CD14-positive monocyte (primary cell): ENCODE measurements around the gene NAV1. TPM values are rescaled to one million over a fixed set of nuclear protein-coding genes. Genes with fewer than 3 reads are reported as not detected.

ENCODE experiments used
- DNase-seq, 3 donors: peaks; one replicate each; pipeline ENCODE4 v3.0.0-alpha.2; 2011 to 2022
- H2AFZ ChIP-seq: 2 replicates; pipeline ENCODE4 v1.6.0; 2012; ENCODE audit warnings: mild to moderate bottlenecking, low read depth, low read length, inconsistent platforms; ENCODE audit not compliant: insufficient read depth, poor library complexity, severe bottlenecking
- H3K27ac ChIP-seq, 2 donors: 1 replicate in 1 of 2; 2 replicates in 1 of 2; pipeline ENCODE4 v1.5.1; 2012 to 2013; ENCODE audit warnings: low read length in 2 of 2, control low read depth in 1 of 2, inconsistent platforms in 1 of 2, low read depth in 1 of 2, mild to moderate bottlenecking in 1 of 2
- H3K27me3 ChIP-seq, 2 donors: one replicate each; pipeline versions ENCODE4 v1.6.0 to v1.6.1; 2011 to 2013; ENCODE audit warnings: low read length in 2 of 2; ENCODE audit not compliant: control insufficient read depth in 2 of 2, insufficient read depth in 2 of 2
- H3K36me3 ChIP-seq, 2 donors: replicated peaks in 1 of 2; 1 replicate in 1 of 2; 2 replicates in 1 of 2; pipeline versions ENCODE4 v1.5.1 to v1.6.1; 2012 to 2013; ENCODE audit warnings: low read length in 2 of 2, control low read depth in 1 of 2, inconsistent platforms in 1 of 2, mild to moderate bottlenecking in 1 of 2; ENCODE audit not compliant: insufficient read depth in 2 of 2, control insufficient read depth in 1 of 2
- H3K4me1 ChIP-seq, 2 donors: 1 replicate in 1 of 2; 2 replicates in 1 of 2; pipeline versions ENCODE4 v1.5.1 to v1.6.1; 2012 to 2013; ENCODE audit warnings: low read length in 2 of 2, control low read depth in 1 of 2, inconsistent platforms in 1 of 2, mild to moderate bottlenecking in 1 of 2, moderate library complexity in 1 of 2; ENCODE audit not compliant: insufficient read depth in 2 of 2, control insufficient read depth in 1 of 2
- H3K4me2 ChIP-seq: replicated peaks from 2 replicates; pipeline ENCODE3; 2012; ENCODE audit warnings: low read length, moderate library complexity, mild to moderate bottlenecking; ENCODE audit not compliant: poor library complexity, severe bottlenecking; ENCODE audit errors: extremely low read depth
- H3K4me3 ChIP-seq, 3 experiments: fragments of 200-600 bp in 1 of 3; sonication (generic) in 1 of 3; replicated peaks in 1 of 3; 1 replicate in 2 of 3; 2 replicates in 1 of 3; pipeline ENCODE4 v1.5.1; 2011 to 2013; ENCODE audit warnings: low read length in 3 of 3, mild to moderate bottlenecking in 3 of 3, control low read depth in 2 of 3, low read depth in 2 of 3, inconsistent platforms in 1 of 3, moderate library complexity in 1 of 3
- H3K79me2 ChIP-seq: 2 replicates; pipeline ENCODE4 v1.6.0; 2012; ENCODE audit warnings: mild to moderate bottlenecking, control low read depth, inconsistent platforms, low read length, moderate library complexity; ENCODE audit not compliant: insufficient read depth
- H3K9ac ChIP-seq: 2 replicates; pipeline ENCODE4 v1.6.0; 2017; ENCODE audit warnings: low read length, mild to moderate bottlenecking; ENCODE audit not compliant: insufficient read depth, poor library complexity, severe bottlenecking
- H3K9me3 ChIP-seq, 2 donors: replicated peaks in 1 of 2; 1 replicate in 1 of 2; 2 replicates in 1 of 2; pipeline versions ENCODE4 v1.5.1 to v1.6.1; 2012 to 2013; ENCODE audit warnings: low read length in 2 of 2, control low read depth in 1 of 2; ENCODE audit not compliant: control insufficient read depth in 1 of 2, insufficient read depth in 1 of 2
- H4K20me1 ChIP-seq: 2 replicates; pipeline ENCODE4 v1.6.0; 2012; ENCODE audit warnings: mild to moderate bottlenecking, low read length, control low read depth, moderate library complexity; ENCODE audit not compliant: insufficient read depth
- H3K27ac Mint-ChIP-seq, 7 donors: one replicate each; pipeline ENCODE4 v1.8.0; 2020; ENCODE audit warnings: mild to moderate bottlenecking in 7 of 7, mixed read lengths in 7 of 7, moderate library complexity in 6 of 7, inconsistent platforms in 2 of 7
- H3K27me3 Mint-ChIP-seq, 3 donors: one replicate each; pipeline ENCODE4 v1.8.0; 2021 to 2022; ENCODE audit warnings: low read depth in 3 of 3, mild to moderate bottlenecking in 3 of 3, mixed read lengths in 3 of 3, moderate library complexity in 3 of 3, inconsistent platforms in 1 of 3
- H3K36me3 Mint-ChIP-seq, 2 donors: one replicate each; pipeline ENCODE4 v1.8.0; 2020; ENCODE audit warnings: mixed read lengths in 2 of 2, inconsistent platforms in 1 of 2, mild to moderate bottlenecking in 1 of 2
- H3K4me1 Mint-ChIP-seq: one replicate; pipeline ENCODE4 v1.8.0; 2020; ENCODE audit warnings: mild to moderate bottlenecking, mixed read lengths
- H3K4me3 Mint-ChIP-seq, 2 donors: one replicate each; pipeline ENCODE4 v1.8.0; 2020; ENCODE audit warnings: mild to moderate bottlenecking in 2 of 2, mixed read lengths in 2 of 2, moderate library complexity in 1 of 2
- H3K9me3 Mint-ChIP-seq, 7 donors: one replicate each; pipeline ENCODE4 v1.8.0; 2020 to 2022; ENCODE audit warnings: mixed read lengths in 7 of 7, mild to moderate bottlenecking in 6 of 7, moderate library complexity in 6 of 7, inconsistent platforms in 2 of 7
- WGBS: methylation state at CpG from one replicate; pipeline ENCODE4 v1.1.5; 2013; ENCODE audit warnings: missing lambda C conversion rate; ENCODE audit not compliant: insufficient coverage; 5-methylcytosine and 5-hydroxymethylcytosine counted together
- intact Hi-C, 2 donors: fragments of 100-400 bp; cut with micrococcal nuclease; formaldehyde crosslinking; loops; one replicate each; pipeline versions ENCODE4 v1.15.0 to v1.15.1; 2023
- polyA plus RNA-seq, 3 donors: library from polyadenylated mRNA; depleted of rRNA in 1 of 3; unstranded in 2 of 3; stranded (reverse) in 1 of 3; fragments of 300-500 nt in 2 of 3; fragments of >200 nt in 1 of 3; fragmentation: Illumina TruSeq in 2 of 3; gene quantifications; 1 replicate in 2 of 3; 2 replicates in 1 of 3; pipeline ENCODE4 v1.2.3, GENCODE V29; 2012 to 2021
- TF ChIP-seq, protein P1 (sequence below): fragments of 200-600 bp; IDR thresholded peaks from one replicate; pipeline ENCODE4 v1.8.0; 2022; ENCODE audit warnings: antibody characterized with exemption, mild to moderate bottlenecking

The NAV1 gene
- polyA plus RNA-seq, 3 donors, result 0.37 to 1.4 (median 0.89) TPM

DNA sequence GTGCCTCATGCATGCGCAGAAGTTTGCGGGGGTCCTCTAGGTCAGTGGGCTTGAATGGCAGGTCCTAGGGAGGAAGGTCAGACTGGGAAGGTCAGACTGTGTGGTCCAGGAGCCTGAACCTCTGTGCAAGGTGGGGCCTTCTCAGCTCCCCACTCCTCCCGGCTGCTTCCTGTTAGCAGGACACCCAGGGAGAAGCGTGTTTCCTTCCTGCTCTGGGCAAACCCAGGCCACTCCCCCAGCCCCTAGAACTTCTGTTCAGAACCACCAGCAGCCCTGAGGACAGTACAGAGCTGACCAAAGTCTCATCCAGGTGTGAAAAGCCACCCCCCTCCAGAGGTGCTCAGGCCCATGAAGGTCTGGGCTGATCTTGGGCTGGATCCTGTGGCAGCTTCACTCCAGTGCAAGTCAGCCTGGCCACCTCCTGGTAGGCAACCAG, 29.9 kb downstream of the NAV1 start:
- 0% methylated on average over 1 of the region's 4 CpGs for WGBS
- intact Hi-C loops, result no loop called here
- no peaks in the 10 kb centered on the region for H3K79me2 ChIP-seq

DNA sequence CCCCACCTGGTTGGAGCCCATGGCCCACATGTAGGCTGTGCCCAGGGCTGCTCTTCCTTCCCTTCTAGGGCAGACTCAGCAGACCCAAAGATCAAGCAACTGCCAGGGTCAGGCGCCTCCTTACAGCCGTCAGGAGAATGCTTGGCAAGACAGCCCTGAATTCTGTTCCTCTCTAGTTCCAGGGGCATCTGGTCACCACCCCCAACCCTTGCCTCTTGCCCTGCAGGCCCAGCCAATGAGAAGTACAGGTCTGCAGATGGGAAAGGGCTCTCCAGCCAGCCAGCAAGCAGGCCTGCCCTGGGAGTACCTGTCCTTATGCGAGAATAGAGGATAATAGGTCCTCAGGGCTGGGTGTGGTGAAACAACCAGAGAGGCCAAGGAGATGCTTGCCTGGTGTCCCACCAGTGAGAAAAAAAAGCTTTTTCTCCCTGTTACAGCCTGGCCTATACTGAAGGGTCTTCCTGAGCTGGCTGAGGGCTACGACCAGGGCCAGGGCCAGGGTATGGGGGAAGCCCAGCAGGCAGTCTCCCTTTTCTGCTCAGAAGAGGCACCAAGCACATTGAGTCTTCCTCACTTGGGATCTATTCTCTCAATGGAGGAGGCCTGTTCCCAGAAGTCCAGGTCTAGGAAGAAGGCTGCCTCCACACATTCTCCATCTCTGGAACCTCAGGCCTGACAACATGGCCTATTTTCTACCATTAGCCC, 31.4 kb downstream of the NAV1 start:
- Mint-ChIP-seq H3K36me3 (peaks cover 0 to 3% of the 10 kb centered on the region in 2 donors), H3K27me3 (peaks cover 0 to 3% (median 3%) of the 10 kb centered on the region in 3 donors), H3K4me3 (no peak overlapping the region), H3K9me3 (peaks cover 0 to 2% (median 0%) of the 10 kb centered on the region in 7 donors), H3K4me1 (peaks cover 26% of the 10 kb centered on the region), H3K27ac (peak overlapping the region in 3 of 7 donors; percentile 49 to 94 (median 86))
- DNase-seq, result no peak
- Histone ChIP-seq H3K9me3 (no peaks in the 10 kb centered on the region), H3K4me3 (no peak overlapping the region), H3K27ac (no peak overlapping the region), H3K27me3 (no peaks in the 10 kb centered on the region), H3K79me2 (no peaks in the 10 kb centered on the region), H3K36me3 (no peaks in the 10 kb centered on the region), H3K4me1 (peaks cover 6% of the 10 kb centered on the region in 2 donors), H3K4me2 (no peak overlapping the region), H3K9ac (no peak overlapping the region), H2AFZ (no peak overlapping the region), H4K20me1 (no peaks in the 10 kb centered on the region)
- TF ChIP-seq, protein P1, sequence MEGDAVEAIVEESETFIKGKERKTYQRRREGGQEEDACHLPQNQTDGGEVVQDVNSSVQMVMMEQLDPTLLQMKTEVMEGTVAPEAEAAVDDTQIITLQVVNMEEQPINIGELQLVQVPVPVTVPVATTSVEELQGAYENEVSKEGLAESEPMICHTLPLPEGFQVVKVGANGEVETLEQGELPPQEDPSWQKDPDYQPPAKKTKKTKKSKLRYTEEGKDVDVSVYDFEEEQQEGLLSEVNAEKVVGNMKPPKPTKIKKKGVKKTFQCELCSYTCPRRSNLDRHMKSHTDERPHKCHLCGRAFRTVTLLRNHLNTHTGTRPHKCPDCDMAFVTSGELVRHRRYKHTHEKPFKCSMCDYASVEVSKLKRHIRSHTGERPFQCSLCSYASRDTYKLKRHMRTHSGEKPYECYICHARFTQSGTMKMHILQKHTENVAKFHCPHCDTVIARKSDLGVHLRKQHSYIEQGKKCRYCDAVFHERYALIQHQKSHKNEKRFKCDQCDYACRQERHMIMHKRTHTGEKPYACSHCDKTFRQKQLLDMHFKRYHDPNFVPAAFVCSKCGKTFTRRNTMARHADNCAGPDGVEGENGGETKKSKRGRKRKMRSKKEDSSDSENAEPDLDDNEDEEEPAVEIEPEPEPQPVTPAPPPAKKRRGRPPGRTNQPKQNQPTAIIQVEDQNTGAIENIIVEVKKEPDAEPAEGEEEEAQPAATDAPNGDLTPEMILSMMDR, result no peak
- intact Hi-C loops, result no loop called here
- WGBS, result 100% methylated on average over 2 of the region's 4 CpGs

More for the DNA sequence above, 29.9 kb downstream of the NAV1 start:
- H3K27me3 Mint-ChIP-seq, result peaks cover 0 to 3% (median 3%) of the 10 kb centered on the region in 3 donors
- H3K36me3 Mint-ChIP-seq, result peaks cover 0 to 3% of the 10 kb centered on the region in 2 donors
- Histone ChIP-seq H3K36me3 (no peaks in the 10 kb centered on the region), H3K9ac (peak overlapping the region; percentile 6), H3K4me2 (no peak overlapping the region), H3K9me3 (no peaks in the 10 kb centered on the region), H3K4me1 (peaks cover 6% of the 10 kb centered on the region in 2 donors), H4K20me1 (no peaks in the 10 kb centered on the region), H3K27me3 (no peaks in the 10 kb centered on the region), H3K4me3 (no peak overlapping the region), H2AFZ (peak overlapping the region; percentile 18), H3K27ac (no peak overlapping the region)
- H3K4me1 Mint-ChIP-seq, result peaks cover 26% of the 10 kb centered on the region
- no peak overlapping the region for H3K4me3 Mint-ChIP-seq
- peak overlapping the region in 1 of 7 donors; percentile 50 for H3K27ac Mint-ChIP-seq
- TF ChIP-seq, protein P1, result no peak
- DNase-seq, result no peak
- H3K9me3 Mint-ChIP-seq, result peaks cover 0 to 2% (median 0%) of the 10 kb centered on the region in 7 donors
